Fibroblast of skin of back (primary cell): ENCODE results near the gene ABHD12.

Experiments used
- DNase-seq: peaks from one replicate; pipeline ENCODE4 v3.0.0-alpha.2; 2013

The ABHD12 gene

DNA sequence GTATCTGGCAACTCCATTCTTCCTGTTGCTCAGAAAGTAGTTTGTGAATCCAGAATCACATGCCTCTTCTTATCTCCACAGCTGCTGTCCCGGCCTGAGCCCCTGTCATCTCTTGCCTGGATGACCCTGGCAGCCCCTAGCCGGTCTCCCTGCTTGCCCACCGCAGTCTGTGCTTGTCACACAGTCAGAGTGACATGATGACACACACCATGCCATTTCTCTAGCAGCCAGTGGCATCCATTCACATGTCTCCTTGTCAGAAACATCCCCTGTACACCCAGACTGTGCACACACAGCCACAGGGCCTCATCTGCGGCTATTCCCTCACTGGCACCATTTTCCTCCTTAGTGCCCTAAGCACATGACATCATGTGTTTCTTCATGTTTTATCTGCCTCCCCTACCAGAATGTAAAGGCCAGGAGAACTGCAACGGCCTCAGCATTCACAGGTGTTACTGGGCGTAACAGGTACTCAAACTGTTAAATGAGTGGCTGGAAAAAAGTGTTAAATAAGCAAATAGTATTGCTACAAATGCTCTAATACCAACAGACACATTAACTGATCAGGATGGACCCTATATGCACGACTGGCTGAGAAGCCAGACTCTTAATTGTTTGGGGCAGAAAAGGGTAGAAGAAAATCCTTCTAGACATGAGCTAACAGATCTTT lies 9.6 kb downstream of the ABHD12 start:
- DNase-seq = no peak

DNA sequence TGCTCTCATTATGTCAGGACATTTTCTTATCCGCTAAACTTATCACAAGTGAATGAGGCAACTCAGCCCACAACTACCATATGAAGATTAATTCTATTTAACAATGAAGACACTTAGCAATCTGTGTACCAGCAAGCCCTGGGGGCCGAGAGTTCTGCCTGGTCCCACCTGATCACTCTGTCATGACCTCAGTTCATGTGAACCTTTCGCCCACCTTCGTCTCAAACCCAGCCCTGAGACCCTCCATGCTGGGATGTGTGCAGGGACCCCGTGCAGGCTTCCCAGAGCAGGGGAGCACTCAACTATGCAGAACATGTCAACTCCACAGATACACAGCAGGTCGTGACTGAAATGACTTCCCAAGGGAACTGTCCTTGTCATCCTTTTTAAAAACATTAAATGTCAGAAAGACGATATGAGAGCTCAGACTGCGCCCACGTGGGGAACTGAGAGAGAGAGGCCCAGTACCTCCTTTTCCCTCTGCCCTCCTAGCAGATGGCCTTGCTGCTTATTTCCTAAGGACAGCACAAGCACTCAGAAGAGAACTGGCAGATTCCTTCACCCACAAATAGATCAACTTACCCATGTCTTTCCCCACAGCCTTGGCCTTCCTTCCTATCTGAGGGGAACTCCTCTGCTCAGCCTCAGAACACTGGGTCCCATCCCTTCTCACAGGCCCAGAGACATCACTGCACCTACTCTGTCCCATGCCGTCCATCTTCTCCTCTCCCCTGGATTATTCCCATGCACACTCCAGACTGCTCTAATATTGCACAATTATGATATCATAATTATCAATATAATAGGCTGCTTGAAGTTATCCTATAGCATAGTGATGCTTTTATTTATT lies 11.5 kb downstream of the ABHD12 start:
- no peak for DNase-seq

DNA sequence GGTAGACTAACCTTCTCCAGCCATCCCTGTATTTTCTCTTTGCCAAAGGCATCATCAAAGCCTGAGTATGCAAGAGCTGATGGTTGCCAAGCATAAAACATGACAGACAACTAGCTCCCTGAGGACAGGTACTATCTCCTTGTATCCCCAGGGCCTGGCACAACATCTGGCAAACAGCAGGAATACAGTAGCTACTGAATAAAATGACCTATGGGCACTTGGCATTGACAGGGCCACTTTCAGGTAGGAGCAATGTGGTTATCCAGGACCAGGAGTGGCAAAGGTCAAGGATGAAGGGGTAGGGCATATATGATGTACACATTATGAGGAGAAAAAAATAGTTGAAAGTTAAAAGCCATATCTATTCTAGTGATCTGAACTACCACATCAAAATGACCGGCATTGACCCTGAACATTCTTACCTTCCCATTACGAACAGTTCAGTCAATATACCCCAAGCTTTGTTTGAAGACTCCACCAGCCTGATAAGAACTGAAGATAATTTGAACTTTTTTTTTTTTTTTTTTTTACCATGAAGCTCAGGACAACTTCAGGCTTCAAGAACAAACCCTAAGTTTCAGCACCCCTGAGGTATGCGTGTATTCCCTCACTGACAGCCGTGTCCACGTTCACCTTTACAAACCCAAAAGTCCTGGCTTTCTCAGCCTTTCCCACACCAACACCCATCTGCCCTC lies 12.3 kb downstream of the ABHD12 start:
- DNase-seq = no peak

DNA sequence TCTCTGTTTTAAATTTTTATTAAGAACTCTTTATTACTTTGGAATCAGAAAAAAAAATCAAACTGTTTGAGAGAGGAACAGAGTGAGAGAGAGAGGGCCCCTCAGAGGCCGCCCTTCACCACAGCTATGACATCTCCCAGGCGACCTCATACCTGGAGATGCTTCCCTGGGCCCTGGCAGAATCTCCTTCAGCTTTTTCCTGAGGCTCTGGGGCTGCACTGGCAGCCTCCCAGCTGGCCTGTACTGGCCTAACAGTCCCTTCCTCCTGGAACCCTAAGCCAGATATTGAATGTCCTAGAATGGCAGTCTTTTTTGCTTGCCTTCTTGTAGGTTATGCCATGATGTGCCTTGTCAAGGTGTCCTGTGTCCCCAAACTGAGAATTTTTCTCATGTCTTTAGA lies 13.7 kb downstream of the ABHD12 start:
- DNase-seq = no peak

DNA sequence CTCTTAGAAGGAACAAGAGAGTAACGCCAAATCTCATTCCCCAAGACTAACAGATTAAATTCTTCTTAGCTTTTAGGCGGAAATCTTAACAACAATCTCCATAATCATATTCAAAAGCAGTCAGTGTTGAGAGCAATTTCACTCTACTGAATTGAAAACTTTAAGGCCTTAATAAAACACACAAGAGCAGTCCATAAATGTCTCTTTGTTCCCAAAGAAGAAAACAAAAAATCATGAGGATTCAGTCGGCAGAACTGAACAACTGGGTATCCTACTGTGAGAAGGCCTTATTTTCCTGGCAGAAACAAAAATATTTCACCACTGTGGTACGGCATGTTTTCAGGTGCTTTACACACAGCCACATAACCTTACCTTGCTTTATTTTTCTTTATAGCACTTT lies 14.4 kb downstream of the ABHD12 start:
- no peak for DNase-seq

DNA sequence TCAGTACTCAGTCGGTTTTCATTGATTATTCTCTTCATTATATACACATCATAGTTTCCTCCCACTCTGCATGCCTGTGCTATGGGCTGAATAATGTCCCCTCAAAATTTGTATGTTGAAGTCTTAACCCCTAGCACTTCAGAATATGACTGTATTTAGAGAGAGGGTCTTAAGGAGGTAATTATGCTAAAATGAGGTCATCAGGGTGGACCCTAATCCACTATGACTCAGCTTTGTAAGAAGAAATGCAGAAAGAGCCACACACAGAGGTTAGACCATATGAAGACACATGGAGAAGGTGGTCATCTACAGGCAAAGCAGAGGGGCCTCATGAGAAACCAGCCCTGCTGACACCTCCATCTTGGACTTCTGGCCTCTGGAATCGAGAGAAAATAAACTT lies 15.8 kb downstream of the ABHD12 start:
- no peak for DNase-seq

DNA sequence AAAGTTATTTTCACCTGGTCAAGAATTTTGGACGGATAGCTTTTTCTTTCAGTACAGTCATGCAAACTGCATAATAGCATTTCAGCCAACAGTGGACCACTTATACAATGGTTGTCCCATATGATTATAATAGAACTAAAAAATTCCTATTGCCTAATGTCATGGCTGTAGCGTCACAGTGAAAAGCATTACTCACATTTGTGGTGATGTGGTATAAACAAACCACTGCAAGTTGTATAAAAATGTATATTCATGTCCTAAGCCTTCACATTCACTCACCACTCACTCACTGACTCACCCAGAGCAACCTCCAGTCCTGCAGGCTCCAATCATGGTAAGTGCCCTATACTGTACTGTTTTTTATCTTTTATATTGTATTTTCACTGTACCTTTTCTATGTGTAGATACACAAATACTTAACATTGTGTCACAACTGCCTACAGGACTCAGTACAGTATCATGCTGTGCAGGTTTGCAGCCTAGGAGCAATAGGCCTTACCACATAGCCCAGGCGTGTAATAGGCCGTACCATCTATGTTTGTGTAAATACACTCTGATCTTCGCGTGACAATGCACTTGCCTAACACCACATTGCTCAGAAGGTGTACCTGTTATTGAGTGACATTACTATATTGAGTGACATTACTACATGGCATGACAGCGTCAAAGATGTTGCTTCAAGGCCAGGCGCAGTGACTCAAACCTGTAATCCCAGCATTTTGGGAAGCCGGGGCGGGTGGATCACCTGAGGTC lies 17.9 kb downstream of the ABHD12 start:
- peak; percentile 97 for DNase-seq

DNA sequence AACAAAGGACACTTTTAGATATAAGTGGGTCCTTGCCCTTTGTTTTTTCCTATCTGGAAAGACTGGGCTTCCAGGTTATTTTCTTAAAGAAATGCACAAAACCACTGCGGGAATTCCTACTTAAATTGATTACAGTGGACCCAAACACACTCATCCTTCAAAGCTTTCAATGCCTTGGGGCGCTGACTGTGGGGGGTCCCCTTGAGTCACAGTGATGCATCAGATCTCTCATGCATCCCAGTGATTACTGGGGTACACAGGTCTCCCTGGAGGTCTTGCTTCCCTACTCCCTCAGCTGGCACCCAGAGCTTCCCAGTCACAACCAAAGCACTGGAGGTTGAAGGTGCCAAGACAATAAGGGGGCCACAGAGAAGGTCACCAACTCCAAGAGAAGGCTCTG lies 20.7 kb downstream of the ABHD12 start:
- no peak for DNase-seq

DNA sequence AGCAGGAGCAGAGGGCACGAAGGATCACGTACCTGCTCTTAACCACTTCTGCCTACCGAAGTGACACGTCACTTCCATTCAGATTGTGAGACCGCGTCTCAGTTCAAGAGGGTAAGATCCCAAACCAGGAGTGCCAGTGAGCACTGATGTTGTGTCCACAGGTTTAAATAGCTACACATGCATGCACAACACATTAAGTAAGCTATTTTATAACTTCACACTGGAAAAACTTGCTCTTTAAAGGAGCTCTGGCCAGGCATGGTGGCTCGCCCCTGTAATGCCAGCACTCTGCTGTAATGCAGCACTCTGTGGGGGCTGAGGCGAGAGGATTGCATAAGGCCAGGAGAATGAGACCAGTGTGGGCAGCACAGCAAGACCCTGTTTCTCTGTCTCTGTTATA lies 21.1 kb downstream of the ABHD12 start:
- no peak for DNase-seq

DNA sequence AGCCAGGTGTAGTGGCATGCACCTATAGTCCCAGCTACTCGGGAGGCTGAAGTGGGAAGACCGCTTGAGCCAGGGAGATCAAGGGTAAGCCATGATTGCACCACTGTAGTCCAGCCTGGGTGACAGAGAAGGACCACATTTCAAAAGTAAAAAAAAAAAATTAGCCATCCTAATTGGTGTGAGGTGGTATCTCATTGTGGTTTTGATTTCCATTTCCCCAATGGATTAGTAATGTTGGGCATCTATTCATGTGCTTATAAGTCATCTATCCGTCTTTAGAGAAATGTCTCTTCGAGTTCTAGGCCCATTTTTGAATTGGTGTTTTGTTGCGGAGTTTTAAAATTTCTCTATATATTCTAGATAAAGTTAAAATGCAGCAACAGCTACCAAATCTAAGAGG lies 21.7 kb downstream of the ABHD12 start:
- DNase-seq = no peak

DNA sequence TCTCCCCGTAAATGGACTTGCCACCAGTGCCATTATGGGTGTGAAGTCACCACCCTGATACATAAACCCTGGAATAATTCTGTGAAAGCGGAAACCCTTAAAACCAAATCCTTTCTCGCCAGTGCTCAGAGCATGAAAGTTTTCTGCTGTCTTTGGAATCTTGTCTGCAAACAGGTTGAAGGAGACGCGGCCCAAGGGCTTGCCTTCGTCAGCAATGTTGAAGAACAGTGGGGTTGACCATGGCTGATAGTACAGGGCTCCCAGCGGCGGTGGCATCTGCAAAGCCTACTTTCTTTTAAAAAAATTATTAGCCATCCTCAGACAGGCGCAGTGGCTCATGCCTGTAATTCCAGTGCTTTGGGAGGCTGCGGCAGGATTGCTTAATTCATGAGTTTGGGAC lies 22.1 kb downstream of the ABHD12 start:
- DNase-seq = no peak

DNA sequence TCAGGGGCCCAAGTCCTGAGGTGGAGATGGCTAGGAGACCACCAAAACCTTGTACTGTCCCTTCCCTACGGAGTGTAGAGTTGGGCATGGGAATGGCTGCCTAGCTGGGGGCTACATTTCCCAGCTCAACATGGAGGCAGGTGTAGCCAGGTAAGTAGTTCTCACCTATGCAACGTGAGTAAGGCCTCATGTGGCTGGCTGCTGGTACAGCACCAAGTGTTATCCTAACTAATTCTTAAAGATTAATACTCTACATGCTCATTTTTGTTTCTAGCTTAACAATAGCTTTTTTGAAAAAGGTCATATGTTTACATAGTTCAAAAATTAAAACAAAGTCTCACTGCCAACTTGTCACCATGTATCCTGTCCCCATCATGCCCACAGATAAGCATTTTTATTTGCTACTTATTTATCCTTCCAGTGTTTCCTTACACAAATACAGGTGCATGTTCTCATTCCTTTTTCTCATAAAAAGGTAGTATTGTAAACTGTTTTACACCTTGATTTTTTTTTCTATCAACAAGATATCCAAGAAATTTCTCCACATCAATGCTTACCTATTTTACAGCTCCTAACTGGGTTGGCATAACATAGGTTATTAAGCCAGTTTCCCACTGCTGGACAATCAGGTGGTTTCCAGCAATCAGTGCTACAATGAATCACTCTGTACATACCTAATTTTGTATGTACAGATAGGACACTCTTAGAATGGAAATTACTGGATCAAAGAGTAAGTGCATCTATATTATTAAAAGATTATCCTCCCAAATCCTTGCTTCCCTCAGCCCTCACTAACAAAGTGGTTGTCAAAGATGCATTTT lies 25.5 kb downstream of the ABHD12 start:
- no peak for DNase-seq

DNA sequence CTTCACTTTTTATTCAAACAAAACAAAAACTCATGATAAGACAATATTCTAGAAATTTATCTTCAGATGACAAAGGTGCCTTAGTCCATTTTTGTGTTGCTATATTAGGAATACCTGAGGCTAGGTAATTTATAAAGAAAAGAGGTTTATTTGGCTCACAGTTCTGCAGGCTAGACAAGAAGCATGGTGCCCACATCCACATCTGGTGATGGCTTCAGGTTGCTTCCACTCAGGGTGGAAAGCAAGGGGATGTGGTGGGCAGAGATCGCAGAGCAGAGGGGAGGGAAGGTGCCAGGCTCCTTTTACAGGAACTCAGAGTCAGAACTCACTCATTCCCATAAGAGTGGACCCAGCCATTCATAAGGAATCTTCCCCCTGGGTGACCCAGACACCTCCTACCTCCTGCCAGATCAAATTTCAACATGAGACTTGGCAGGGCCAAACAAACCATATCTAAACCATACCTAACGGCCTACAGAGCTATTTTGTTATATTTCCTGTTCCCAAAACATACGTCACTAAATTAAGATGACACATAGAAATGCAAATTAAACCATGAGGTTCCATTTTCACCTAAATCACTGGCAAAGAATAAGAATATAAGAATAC lies 26.4 kb downstream of the ABHD12 start:
- no peak for DNase-seq

DNA sequence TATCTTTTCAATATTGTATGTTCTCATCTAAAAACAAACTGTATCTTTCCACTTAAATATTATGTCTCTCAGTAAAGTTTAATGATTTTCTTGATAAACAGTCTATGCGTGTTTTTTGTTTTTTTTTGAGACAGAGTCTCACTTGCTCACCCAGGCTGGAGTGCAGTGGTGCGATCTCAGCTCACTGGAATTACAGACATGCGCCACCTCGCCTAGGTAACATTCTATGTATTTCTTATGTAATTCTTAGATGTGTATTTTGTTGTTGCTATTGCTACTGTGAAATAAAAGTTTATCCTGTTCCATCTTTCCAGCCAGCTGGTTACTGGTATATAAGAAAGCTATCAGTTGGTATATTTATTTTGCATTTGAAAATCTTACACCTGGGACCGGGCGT lies 29.4 kb downstream of the ABHD12 start:
- DNase-seq = peak; percentile 75

DNA sequence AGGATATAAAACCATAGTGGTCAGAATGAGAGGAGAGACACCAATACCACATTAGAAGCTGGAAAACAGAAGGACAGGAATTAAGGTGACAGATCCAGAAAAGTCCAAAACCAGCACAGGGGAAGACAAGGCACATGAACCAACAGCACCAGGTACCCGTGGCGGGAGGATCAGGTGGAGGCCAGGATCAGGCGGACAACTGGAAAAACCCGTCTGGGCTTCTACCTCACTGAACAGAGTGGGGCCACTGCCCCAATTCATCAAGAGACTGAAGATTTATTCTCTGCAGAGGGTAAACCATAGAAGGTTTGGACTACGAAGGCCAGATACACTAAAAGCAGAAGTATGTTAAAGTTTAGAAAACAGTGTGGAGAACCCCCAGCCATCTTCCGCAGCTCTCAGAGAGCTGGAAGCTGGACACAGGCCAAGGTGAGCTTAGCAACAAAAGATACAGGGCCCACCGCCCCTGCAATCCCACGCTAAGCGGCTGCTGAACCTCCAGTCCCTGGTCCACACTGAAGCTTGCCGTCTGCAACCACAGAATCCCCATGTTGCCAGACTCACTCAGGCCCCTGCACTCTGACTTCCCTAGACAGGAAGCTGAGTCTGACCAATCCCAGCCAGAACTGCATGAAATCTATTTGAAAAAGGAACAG lies 29.9 kb downstream of the ABHD12 start:
- DNase-seq = peak; percentile 68

DNA sequence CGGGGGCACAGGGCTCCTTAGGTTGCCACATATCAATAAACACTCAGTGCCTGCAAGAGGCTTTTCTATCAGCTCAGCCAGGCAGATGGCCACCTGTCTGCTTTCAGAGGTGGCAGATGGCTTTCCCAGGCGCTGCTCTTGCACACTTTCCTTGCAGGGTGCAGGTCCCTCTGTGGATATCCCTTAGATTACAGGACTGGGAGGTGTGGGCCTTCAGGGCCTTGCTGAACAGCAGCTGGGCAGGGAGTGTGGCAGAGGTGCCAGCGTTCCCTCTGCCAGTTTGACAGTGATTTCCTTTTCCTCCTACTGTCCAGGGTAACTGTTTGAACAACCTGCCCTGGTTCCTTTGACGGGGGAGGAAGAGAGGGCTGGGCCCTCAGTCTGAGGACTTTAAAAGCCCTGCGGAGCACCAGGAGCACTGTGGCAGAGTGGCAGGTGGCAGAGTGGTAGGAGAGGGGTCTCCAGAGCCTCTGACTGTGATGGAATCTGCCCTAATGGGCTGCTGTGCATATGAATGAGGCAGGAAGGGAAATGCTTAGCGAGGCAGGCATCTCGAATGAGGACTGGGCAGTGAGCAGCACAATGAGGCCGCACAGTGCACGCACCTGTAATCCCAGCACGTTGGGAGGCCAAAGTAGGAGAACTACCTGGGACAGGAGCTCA lies 34.2 kb downstream of the ABHD12 start:
- DNase-seq = no peak

DNA sequence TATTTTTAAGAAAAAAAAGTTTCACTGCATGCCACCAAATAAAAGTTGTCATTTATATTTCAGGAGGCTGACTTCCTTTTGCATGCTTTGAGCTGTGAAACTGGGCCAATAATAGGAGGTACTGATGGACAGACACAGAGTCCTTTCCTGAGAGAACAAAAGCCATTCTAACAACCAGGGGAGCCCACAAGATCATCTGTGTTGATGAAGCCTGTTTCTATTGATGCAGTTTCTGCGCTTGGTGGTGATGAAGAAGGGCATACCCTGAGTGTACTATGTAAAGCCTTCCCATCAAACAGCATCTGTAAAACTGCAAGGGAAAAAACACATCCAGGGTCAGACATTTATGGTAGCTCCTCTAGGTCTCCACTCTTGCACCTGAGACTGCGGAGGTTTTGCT lies 34.8 kb downstream of the ABHD12 start:
- DNase-seq = no peak

DNA sequence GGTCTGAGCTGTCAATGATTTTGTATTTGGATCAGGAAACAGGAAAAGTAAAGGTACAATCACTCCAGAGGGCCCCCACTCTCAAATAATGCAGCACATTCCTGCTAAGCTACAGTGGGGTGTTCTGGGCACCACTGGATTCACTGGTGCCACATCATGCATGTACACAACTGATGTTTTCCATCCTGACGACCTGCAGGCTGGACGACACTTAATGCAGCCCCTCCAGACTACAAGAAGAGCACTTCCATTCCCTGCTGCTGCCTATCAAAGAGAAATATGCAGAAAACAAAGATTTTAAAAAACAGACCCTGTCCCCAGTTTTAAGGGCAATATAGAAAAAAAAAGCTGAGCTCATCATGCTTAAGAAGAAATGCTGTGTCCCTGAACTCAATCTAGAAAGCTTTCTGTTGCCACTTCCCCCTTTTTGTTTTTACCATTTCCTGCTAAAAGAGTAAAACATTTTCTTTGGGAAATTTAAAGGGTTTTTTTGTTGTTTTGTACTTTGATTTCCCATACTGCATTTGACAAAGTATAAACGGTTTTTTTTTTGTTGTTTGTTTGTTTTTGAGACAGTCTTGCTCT lies 35.5 kb downstream of the ABHD12 start:
- DNase-seq = no peak

DNA sequence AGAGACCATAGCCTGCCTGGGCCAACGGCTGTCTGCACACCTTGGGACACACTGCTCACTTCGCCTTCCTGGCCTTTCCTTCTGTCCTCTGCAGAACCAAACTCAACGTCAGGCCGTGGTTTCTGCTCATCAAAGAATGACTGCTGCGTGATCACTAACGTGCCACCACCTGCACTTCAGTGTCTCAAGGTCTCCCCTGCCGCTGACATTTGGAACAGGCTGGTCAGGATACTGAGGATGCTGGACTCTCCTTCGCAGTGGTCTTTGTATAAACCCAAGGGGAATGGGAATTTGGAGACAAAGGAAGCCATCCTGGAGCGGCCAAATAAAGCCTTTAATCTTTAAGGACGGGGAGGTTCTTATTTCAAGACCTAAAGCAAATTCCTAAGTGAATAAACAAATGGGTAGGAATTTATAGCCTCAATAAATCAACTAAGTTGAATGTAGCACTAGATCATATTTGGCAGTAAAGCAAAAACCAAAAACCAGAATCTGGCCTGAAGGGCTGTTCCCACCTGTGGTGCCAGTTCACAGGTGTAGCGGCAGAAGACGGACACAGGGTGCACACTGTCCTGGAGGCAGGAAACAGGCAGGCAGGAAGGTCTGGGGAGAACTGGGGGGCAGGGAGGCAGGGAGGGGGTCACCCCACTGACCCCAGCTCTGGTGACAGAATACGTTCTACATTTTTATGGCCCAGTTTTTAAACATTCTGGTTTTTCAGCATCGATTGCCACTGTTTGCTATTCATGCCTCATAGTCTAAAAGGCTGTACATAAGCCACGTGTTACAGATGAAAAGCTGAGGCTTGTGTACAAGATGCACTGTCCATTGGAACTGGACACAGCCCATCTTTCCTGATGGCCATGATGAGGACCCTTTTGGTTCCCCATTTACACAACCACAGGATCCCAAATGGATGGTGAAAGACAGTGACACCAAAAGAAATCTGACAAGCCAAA lies 36.6 kb downstream of the ABHD12 start:
- no peak for DNase-seq
